ENCODE results near the gene CES4A.
"Not testable (repeated sequence)": the region's sequence is repeated elsewhere in the genome, so short reads cannot be mapped to it uniquely, and the experiment has no call there.

CES4A gene

GRCh38 chr16:66988197-66988788, at the start of gene CES4A:
TSS of gene CES4A (plus strand) at chr16:66988589. CDS start at chr16:66988773, 184 bp downstream.
- peak; percentile 68 for DNase-seq (ENCODE audit: extremely low read depth, low read depth)
- no peak for TF ChIP-seq CTCF (IDR thresholded peaks at IDR 0.05; ENCODE audit: low read depth, low read length)

GRCh38 chr16:66939366-66939765, 49.0 kb upstream of the CES4A start:
- no peak for DNase-seq (ENCODE audit: extremely low read depth, low read depth)
- no peak for TF ChIP-seq CTCF (IDR thresholded peaks at IDR 0.05; ENCODE audit: low read depth, low read length)

GRCh38 chr16:66940236-66940635, 48.2 kb upstream of the CES4A start:
- no peak for DNase-seq (ENCODE audit: extremely low read depth, low read depth)
- no peak for TF ChIP-seq CTCF (IDR thresholded peaks at IDR 0.05; ENCODE audit: low read depth, low read length)

GRCh38 chr16:66942981-66943380, 45.4 kb upstream of the CES4A start:
- no peak for DNase-seq (ENCODE audit: extremely low read depth, low read depth)
- TF ChIP-seq CTCF (IDR thresholded peaks at IDR 0.05; ENCODE audit: low read depth, low read length), result no peak

GRCh38 chr16:66943426-66944053, 44.8 kb upstream of the CES4A start:
- no peak for TF ChIP-seq CTCF (IDR thresholded peaks at IDR 0.05; ENCODE audit: low read depth, low read length)
- DNase-seq (ENCODE audit: extremely low read depth, low read depth), result no peak

GRCh38 chr16:66944054-66944441, 44.3 kb upstream of the CES4A start:
- TF ChIP-seq CTCF (IDR thresholded peaks at IDR 0.05; ENCODE audit: low read depth, low read length), result no peak
- DNase-seq (ENCODE audit: extremely low read depth, low read depth), result no peak

- not testable (repeated sequence) for DNase-seq (ENCODE audit: extremely low read depth, low read depth)
Observed at GRCh38 chr16:66944971-66945370, 43.4 kb upstream of the CES4A start.

GRCh38 chr16:66945939-66946338, 42.5 kb upstream of the CES4A start:
- no peak for DNase-seq (ENCODE audit: extremely low read depth, low read depth)
- no peak for TF ChIP-seq CTCF (IDR thresholded peaks at IDR 0.05; ENCODE audit: low read depth, low read length)

All from AG09319 (cell line).